ENCODE results near the gene ARID5A. TPM values are rescaled to one million over a fixed set of nuclear protein-coding genes. Genes with fewer than 3 reads are reported as not detected.

ARID5A gene
- polyA plus RNA-seq, 3 donors from 2014 or later = 77.1 to 204 (median 82.7) TPM

Other genes with a start within 250 kb of the ARID5A start
- 100 to 1,000 TPM in 1 of 3 donors, 10 to 100 TPM in 2; 42.3 to 105 (median 46.6) TPM for gene SNRNP200, start 231.2 kb upstream of the ARID5A start, polyA plus RNA-seq
- gene ITPRIPL1, start 211.4 kb upstream of the ARID5A start, polyA plus RNA-seq = 10 to 100 TPM; 17.2 to 39.1 (median 33.0) TPM
- gene NCAPH, start 201.0 kb upstream of the ARID5A start, polyA plus RNA-seq = 1 to 10 TPM in 2 of 3 donors, not detected in 1; 1.6 to 2.0 TPM
- gene NEURL3, start 31.4 kb upstream of the ARID5A start, polyA plus RNA-seq = not detected
- gene KANSL3, start 101.6 kb downstream of the ARID5A start, polyA plus RNA-seq = 10 to 100 TPM in 1 of 3 donors, 1 to 10 TPM in 2; 8.2 to 22.2 (median 9.9) TPM
- not detected for gene FER1L5, start 106.0 kb downstream of the ARID5A start, polyA plus RNA-seq
- gene LMAN2L, start 203.3 kb downstream of the ARID5A start, polyA plus RNA-seq = 10 to 100 TPM; 15.8 to 39.3 (median 23.5) TPM
- 1 to 10 TPM; 1.2 to 3.9 (median 2.6) TPM for gene CNNM4, start 224.2 kb downstream of the ARID5A start, polyA plus RNA-seq

Data from immature natural killer cell (primary cell).